ENCODE data around the gene RGP1. TPM values are rescaled to one million over a fixed set of nuclear protein-coding genes. Genes with fewer than 3 reads are reported as not detected.

RGP1 gene
- total and polyA plus RNA-seq, 10 donors, result 2.2 to 29.2 (median 21.2) TPM

GRCh38 chr9:35791297-35791921, 42.3 kb downstream of the RGP1 start, which contains the start of gene NPR2:
Gene NPR2, plus strand, starts transcription at chr9:35791591. Its CDS starts 818 bp downstream, at chr9:35792409.
- H3K27me3 ChIP-seq (replicated peaks in 1 of 7), result peaks cover 0 to 12% (median 0%) of the 10 kb centered on the region in 7 donors
- DNase-seq, result no peak
- H3K27ac ChIP-seq, result peak within 1 kb of the TSS in 5 of 8 donors; percentile 25 to 60 (median 34)
- no peaks in the 10 kb centered on the region for H3K9me3 ChIP-seq
- peak within 1 kb of the TSS in 5 of 8 donors; percentile 17 to 62 (median 32) for H3K4me3 ChIP-seq
- TF ChIP-seq, protein P1, sequence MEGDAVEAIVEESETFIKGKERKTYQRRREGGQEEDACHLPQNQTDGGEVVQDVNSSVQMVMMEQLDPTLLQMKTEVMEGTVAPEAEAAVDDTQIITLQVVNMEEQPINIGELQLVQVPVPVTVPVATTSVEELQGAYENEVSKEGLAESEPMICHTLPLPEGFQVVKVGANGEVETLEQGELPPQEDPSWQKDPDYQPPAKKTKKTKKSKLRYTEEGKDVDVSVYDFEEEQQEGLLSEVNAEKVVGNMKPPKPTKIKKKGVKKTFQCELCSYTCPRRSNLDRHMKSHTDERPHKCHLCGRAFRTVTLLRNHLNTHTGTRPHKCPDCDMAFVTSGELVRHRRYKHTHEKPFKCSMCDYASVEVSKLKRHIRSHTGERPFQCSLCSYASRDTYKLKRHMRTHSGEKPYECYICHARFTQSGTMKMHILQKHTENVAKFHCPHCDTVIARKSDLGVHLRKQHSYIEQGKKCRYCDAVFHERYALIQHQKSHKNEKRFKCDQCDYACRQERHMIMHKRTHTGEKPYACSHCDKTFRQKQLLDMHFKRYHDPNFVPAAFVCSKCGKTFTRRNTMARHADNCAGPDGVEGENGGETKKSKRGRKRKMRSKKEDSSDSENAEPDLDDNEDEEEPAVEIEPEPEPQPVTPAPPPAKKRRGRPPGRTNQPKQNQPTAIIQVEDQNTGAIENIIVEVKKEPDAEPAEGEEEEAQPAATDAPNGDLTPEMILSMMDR (IDR thresholded peaks at IDR 0.05 in 8 of 11, conservative IDR thresholded peaks at IDR 0.05 in 3 of 11), result peak in 1 of 11 experiments; percentile 29
- TF ChIP-seq POLR2AphosphoS5 (IDR thresholded peaks at IDR 0.05) (peak in 1 of 3 donors; percentile 17), POLR2A (IDR thresholded peaks at IDR 0.05) (no peak)
- peaks cover 0 to 29% (median 3%) of the 10 kb centered on the region in 6 donors for H3K36me3 ChIP-seq
- H3K4me1 ChIP-seq, result peaks cover 7 to 22% (median 14%) of the 10 kb centered on the region in 6 donors
- intact Hi-C loops (cut with DNase I; ENCODE audit: low total_unique reads), result loop anchor here (2.0 kb wide), 1 partner anchor 91 kb away; no protein-coding TSS in a partner anchor
- WGBS, 5 donors, result 9 to 74% (median 23%) methylated on average over 47 to 64 of the region's 64 CpGs

GRCh38 chr9:35792024-35792813, 43.1 kb downstream of the RGP1 start:
- WGBS, 5 donors, result 86 to 96% (median 93%) methylated on average over 22 to 34 of the region's 34 CpGs
- intact Hi-C loops (cut with DNase I; ENCODE audit: low total_unique reads), result no loop called here
- H3K27ac ChIP-seq, result peak overlapping the region in 2 of 8 donors; percentile 58 to 60

GRCh38 chr9:35792826-35793225, 43.7 kb downstream of the RGP1 start:
- Histone ChIP-seq H3K27ac (no peak overlapping the region), H3K4me3 (no peak overlapping the region), H3K4me1 (peaks cover 7 to 22% (median 14%) of the 10 kb centered on the region in 6 donors), H3K9me3 (no peaks in the 10 kb centered on the region), H3K27me3 (replicated peaks in 1 of 7) (peaks cover 0 to 12% (median 0%) of the 10 kb centered on the region in 7 donors), H3K36me3 (peaks cover 0 to 18% (median 0%) of the 10 kb centered on the region in 6 donors)
- 93 to 97% (median 95%) methylated on average over 14 of the region's 14 CpGs for WGBS, 5 donors
- no peak for DNase-seq
- no peak for TF ChIP-seq POLR2AphosphoS5 (IDR thresholded peaks at IDR 0.05)
- TF ChIP-seq, protein P1 (IDR thresholded peaks at IDR 0.05 in 8 of 11, conservative IDR thresholded peaks at IDR 0.05 in 3 of 11), result no peak
- TF ChIP-seq POLR2A (IDR thresholded peaks at IDR 0.05), result no peak
- intact Hi-C loops (cut with DNase I; ENCODE audit: low total_unique reads), result no loop called here

More at GRCh38 chr9:35792024-35792813, 43.1 kb downstream of the RGP1 start:
- Histone ChIP-seq H3K27me3 (replicated peaks in 1 of 7) (peaks cover 0 to 12% (median 0%) of the 10 kb centered on the region in 7 donors), H3K9me3 (no peaks in the 10 kb centered on the region), H3K36me3 (peaks cover 0 to 21% (median 1%) of the 10 kb centered on the region in 6 donors), H3K4me3 (peak overlapping the region in 4 of 8 donors; percentile 17 to 62 (median 34)), H3K4me1 (peaks cover 7 to 22% (median 14%) of the 10 kb centered on the region in 6 donors)
- no peak for DNase-seq
- no peak for TF ChIP-seq POLR2A (IDR thresholded peaks at IDR 0.05)
- no peak for TF ChIP-seq POLR2AphosphoS5 (IDR thresholded peaks at IDR 0.05)
- TF ChIP-seq, protein P1 (IDR thresholded peaks at IDR 0.05 in 8 of 11, conservative IDR thresholded peaks at IDR 0.05 in 3 of 11), result no peak
